Measurements from ENCODE around the gene DLX1.

DNA sequence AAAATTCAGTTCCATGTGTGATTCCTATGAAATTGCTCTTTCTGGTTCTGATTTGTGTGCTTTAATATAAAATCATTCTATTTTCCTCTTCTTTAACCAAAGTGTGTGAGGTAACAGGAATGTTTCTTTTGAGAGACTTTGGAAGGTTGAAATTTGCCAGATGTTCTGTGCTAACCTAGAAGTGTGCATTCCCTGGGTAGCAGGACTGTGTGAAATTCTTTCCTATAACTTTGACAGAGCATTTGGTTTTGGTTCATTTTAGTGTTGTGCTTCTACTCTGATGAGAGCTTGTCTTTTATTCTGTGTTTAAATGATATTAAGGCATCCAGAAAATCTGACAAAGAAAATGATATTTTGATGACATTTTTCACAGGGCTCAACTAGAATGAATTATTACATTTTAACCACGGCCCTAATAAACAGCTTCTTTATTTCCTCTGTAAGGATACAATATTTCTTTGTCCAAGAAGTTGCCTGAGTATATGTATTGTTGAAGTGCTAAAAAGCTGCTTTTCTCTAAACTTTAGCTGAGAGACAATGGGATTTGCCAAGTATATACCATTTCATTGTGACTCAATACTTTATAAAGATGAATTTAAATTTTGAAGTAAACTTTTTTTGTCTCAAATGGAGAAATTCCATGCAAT lies 34.7 kb upstream of the DLX1 start:
- TF ChIP-seq, protein P1, sequence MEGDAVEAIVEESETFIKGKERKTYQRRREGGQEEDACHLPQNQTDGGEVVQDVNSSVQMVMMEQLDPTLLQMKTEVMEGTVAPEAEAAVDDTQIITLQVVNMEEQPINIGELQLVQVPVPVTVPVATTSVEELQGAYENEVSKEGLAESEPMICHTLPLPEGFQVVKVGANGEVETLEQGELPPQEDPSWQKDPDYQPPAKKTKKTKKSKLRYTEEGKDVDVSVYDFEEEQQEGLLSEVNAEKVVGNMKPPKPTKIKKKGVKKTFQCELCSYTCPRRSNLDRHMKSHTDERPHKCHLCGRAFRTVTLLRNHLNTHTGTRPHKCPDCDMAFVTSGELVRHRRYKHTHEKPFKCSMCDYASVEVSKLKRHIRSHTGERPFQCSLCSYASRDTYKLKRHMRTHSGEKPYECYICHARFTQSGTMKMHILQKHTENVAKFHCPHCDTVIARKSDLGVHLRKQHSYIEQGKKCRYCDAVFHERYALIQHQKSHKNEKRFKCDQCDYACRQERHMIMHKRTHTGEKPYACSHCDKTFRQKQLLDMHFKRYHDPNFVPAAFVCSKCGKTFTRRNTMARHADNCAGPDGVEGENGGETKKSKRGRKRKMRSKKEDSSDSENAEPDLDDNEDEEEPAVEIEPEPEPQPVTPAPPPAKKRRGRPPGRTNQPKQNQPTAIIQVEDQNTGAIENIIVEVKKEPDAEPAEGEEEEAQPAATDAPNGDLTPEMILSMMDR (IDR thresholded peaks at IDR 0.05): no peak
- TF ChIP-seq POLR2A (IDR thresholded peaks at IDR 0.05): no peak

All from stomach (tissue), 4 donors.